ENCODE data around the gene INPP5F.

DNA sequence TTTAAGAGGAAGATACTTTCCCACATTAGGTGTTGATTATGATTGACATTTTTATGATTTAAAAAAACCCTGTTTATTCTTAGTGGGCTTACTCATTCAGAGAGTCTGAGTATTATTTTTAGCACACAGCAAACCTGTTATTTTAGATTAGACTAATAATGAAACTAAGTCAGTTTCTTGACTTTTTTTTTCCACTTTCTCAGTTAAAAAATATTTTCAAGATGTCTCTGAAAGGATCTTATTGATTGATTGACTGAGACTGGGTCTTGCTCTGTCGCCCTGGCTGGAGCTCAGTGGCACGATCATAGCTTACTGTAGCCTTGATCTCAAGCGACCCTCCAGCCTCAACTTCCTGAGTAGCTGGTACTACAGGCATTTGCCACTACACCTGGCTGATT lies 20.4 kb upstream of the INPP5F start:
- TF ChIP-seq, protein P1, sequence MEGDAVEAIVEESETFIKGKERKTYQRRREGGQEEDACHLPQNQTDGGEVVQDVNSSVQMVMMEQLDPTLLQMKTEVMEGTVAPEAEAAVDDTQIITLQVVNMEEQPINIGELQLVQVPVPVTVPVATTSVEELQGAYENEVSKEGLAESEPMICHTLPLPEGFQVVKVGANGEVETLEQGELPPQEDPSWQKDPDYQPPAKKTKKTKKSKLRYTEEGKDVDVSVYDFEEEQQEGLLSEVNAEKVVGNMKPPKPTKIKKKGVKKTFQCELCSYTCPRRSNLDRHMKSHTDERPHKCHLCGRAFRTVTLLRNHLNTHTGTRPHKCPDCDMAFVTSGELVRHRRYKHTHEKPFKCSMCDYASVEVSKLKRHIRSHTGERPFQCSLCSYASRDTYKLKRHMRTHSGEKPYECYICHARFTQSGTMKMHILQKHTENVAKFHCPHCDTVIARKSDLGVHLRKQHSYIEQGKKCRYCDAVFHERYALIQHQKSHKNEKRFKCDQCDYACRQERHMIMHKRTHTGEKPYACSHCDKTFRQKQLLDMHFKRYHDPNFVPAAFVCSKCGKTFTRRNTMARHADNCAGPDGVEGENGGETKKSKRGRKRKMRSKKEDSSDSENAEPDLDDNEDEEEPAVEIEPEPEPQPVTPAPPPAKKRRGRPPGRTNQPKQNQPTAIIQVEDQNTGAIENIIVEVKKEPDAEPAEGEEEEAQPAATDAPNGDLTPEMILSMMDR (IDR thresholded peaks at IDR 0.05): no peak
- TF ChIP-seq POLR2A (IDR thresholded peaks at IDR 0.05): no peak

All from heart left ventricle (tissue), 13 donors.